GM12873 (cell line): ENCODE measurements around the gene MTCL1.

Experiments
- CTCF ChIP-seq: IDR thresholded peaks from 2 replicates; pipeline ENCODE4 v1.5.1; 2012; ENCODE audit warnings: low read depth, mild to moderate bottlenecking, moderate library complexity, low read length, control low read depth; ENCODE audit not compliant: insufficient read depth; ENCODE audit errors: missing control alignments

MTCL1 gene

GRCh38 chr18:8854550-8854949 is 149.2 kb downstream of the MTCL1 start:
- TF ChIP-seq CTCF, result no peak

- no peak for TF ChIP-seq CTCF
Measured at GRCh38 chr18:8854962-8855361, 149.6 kb downstream of the MTCL1 start.

- no peak for TF ChIP-seq CTCF
Measured at GRCh38 chr18:8856212-8856611, 150.9 kb downstream of the MTCL1 start.

- no peak for TF ChIP-seq CTCF
Measured at GRCh38 chr18:8856769-8857393, 151.5 kb downstream of the MTCL1 start.

- no peak for TF ChIP-seq CTCF
Measured at GRCh38 chr18:8857806-8858205, 152.4 kb downstream of the MTCL1 start.

- TF ChIP-seq CTCF, result no peak
Measured at GRCh38 chr18:8858888-8859511, 153.6 kb downstream of the MTCL1 start.

- no peak for TF ChIP-seq CTCF
Measured at GRCh38 chr18:8860845-8861642, 155.7 kb downstream of the MTCL1 start.
